Colonic mucosa (tissue), 4 donors: Measurements from ENCODE around the gene SMURF1. TPM values are rescaled to one million over a fixed set of nuclear protein-coding genes. Genes with fewer than 3 reads are reported as not detected.

Experiments
- DNase-seq: peaks from one replicate; pipeline ENCODE4 v3.0.0-alpha.2; 2020
- H3K27ac ChIP-seq: fragments of 200-600 bp; one replicate; pipeline ENCODE4 v1.8.0; 2021
- H3K27me3 ChIP-seq: fragments of 200-600 bp; one replicate; pipeline ENCODE4 v1.8.0; 2021
- H3K36me3 ChIP-seq: fragments of 200-600 bp; one replicate; pipeline ENCODE4 v1.8.0; 2021
- H3K4me1 ChIP-seq: fragments of 200-600 bp; one replicate; pipeline ENCODE4 v1.8.0; 2021; ENCODE audit warnings: mild to moderate bottlenecking
- H3K4me3 ChIP-seq: fragments of 200-600 bp; one replicate; pipeline ENCODE4 v1.8.0; 2021
- H3K9ac ChIP-seq, 2 donors: one replicate each; pipeline ENCODE4 v1.7.0; 2013; ENCODE audit warnings: control low read depth in 2 of 2, low read depth in 2 of 2, low read length in 2 of 2
- H3K9me3 ChIP-seq: fragments of 200-600 bp; one replicate; pipeline ENCODE4 v1.8.0; 2021
- intact Hi-C: fragments of 100-400 bp; cut with DNase I; formaldehyde crosslinking; loops from one replicate; pipeline ENCODE4 v1.14.1; 2022
- total RNA-seq, 2 donors: library from RNA; stranded (reverse); fragmentation: NEBNext Ultra II Directional in 1 of 2; extraction: Animal tissue kit (Norgen Biotek cat#: 25700) in 1 of 2; gene quantifications; one replicate each; pipeline ENCODE4 v1.2.1, GENCODE V29; 2021
- TF ChIP-seq, protein P1 (sequence below): fragments of 200-600 bp; IDR thresholded peaks from one replicate; pipeline ENCODE4 v1.8.0; 2022; ENCODE audit warnings: antibody characterized with exemption, mild to moderate bottlenecking
- donor health status: healthy.
- donor health status: DM: no; HTN: no; CAD: no.
- donor health status: DM: no; HTN: no; CAD: no.

SMURF1 gene
- total RNA-seq, 2 donors from 2014 or later, result 26.8 to 35.5 TPM

DNA sequence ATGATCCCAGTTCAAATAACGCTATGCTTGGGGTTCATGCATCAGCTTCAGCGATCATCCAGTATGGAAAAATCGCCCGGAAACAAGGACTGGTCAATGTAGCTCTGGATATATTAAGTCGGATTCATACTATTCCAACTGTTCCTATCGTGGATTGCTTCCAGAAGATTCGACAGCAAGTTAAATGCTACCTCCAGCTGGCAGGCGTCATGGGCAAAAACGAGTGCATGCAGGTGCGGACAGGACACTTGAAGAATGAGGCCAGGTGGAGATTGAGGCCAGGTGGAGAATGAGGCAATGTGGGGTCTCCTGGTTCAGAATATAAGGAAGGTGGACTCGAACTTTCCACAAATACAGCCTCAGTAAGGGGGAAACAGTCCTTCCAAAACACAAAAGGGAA lies 159.8 kb downstream of the SMURF1 start:
- Histone ChIP-seq H3K9me3 (no peaks in the 10 kb centered on the region), H3K27me3 (no peaks in the 10 kb centered on the region), H3K4me3 (no peak overlapping the region), H3K4me1 (no peaks in the 10 kb centered on the region), H3K36me3 (peaks cover 28% of the 10 kb centered on the region), H3K27ac (no peak overlapping the region), H3K9ac (no peak overlapping the region)
- intact Hi-C loops, result no loop called here
- TF ChIP-seq, protein P1, sequence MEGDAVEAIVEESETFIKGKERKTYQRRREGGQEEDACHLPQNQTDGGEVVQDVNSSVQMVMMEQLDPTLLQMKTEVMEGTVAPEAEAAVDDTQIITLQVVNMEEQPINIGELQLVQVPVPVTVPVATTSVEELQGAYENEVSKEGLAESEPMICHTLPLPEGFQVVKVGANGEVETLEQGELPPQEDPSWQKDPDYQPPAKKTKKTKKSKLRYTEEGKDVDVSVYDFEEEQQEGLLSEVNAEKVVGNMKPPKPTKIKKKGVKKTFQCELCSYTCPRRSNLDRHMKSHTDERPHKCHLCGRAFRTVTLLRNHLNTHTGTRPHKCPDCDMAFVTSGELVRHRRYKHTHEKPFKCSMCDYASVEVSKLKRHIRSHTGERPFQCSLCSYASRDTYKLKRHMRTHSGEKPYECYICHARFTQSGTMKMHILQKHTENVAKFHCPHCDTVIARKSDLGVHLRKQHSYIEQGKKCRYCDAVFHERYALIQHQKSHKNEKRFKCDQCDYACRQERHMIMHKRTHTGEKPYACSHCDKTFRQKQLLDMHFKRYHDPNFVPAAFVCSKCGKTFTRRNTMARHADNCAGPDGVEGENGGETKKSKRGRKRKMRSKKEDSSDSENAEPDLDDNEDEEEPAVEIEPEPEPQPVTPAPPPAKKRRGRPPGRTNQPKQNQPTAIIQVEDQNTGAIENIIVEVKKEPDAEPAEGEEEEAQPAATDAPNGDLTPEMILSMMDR, result no peak
- no peak for DNase-seq

- intact Hi-C loops, result no loop called here
- Histone ChIP-seq H3K36me3 (peaks cover 28% of the 10 kb centered on the region), H3K27me3 (no peaks in the 10 kb centered on the region), H3K4me3 (no peak overlapping the region), H3K9ac (no peak overlapping the region), H3K27ac (no peak overlapping the region), H3K9me3 (no peaks in the 10 kb centered on the region), H3K4me1 (no peaks in the 10 kb centered on the region)
- DNase-seq, result no peak
- TF ChIP-seq, protein P1, result no peak
Observed at GRCh38 chr7:98982686-98983085, 161.2 kb downstream of the SMURF1 start.

GRCh38 chr7:98981701-98982100 lies 162.2 kb downstream of the SMURF1 start:
- peaks cover 34% of the 10 kb centered on the region for H3K36me3 ChIP-seq
- intact Hi-C loops, result no loop called here
- TF ChIP-seq, protein P1, result no peak
- H3K27ac ChIP-seq, result no peak overlapping the region
- no peaks in the 10 kb centered on the region for H3K4me1 ChIP-seq
- H3K9me3 ChIP-seq, result no peaks in the 10 kb centered on the region
- no peak overlapping the region for H3K4me3 ChIP-seq
- DNase-seq, result no peak
- H3K9ac ChIP-seq, result no peak overlapping the region
- no peaks in the 10 kb centered on the region for H3K27me3 ChIP-seq

GRCh38 chr7:98978672-98979071 lies 165.2 kb downstream of the SMURF1 start:
- H3K9me3 ChIP-seq, result no peaks in the 10 kb centered on the region
- DNase-seq, result no peak
- H3K27ac ChIP-seq, result no peak overlapping the region
- TF ChIP-seq, protein P1, result no peak
- H3K4me3 ChIP-seq, result no peak overlapping the region
- no peak overlapping the region for H3K9ac ChIP-seq
- intact Hi-C loops, result no loop called here
- H3K36me3 ChIP-seq, result peaks cover 29% of the 10 kb centered on the region
- H3K4me1 ChIP-seq, result no peaks in the 10 kb centered on the region
- H3K27me3 ChIP-seq, result no peaks in the 10 kb centered on the region

Other genes with a start within 250 kb of the SMURF1 start
- gene KPNA7, start 64.0 kb upstream of the SMURF1 start, total RNA-seq, result under 1 TPM; 0.19 to 0.62 TPM
- gene MYH16, start 128.7 kb upstream of the SMURF1 start, total RNA-seq, result not detected
- 100 to 1,000 TPM; 173 to 231 TPM for gene ARPC1A, start 181.8 kb upstream of the SMURF1 start, total RNA-seq
- gene ARPC1B, start 230.6 kb upstream of the SMURF1 start, total RNA-seq, result 100 to 1,000 TPM; 141 to 143 TPM